PC-3 (cell line): ENCODE measurements around the gene DGKI.

Source experiments
- EZH2 ChIP-seq: fragments of 300-600 bp; sonication (generic); IDR thresholded peaks from one replicate; pipeline ENCODE4 v1.6.1; 2017; ENCODE audit warnings: antibody characterized with exemption, mild to moderate bottlenecking, low read length; ENCODE audit not compliant: unreplicated experiment
- TF ChIP-seq, protein P1 (sequence below): fragments of 300-600 bp; sonication (generic); conservative IDR thresholded peaks from 2 replicates; pipeline ENCODE4 v1.5.1; 2017; ENCODE audit warnings: antibody characterized with exemption, low read depth, mild to moderate bottlenecking, low read length

DNA sequence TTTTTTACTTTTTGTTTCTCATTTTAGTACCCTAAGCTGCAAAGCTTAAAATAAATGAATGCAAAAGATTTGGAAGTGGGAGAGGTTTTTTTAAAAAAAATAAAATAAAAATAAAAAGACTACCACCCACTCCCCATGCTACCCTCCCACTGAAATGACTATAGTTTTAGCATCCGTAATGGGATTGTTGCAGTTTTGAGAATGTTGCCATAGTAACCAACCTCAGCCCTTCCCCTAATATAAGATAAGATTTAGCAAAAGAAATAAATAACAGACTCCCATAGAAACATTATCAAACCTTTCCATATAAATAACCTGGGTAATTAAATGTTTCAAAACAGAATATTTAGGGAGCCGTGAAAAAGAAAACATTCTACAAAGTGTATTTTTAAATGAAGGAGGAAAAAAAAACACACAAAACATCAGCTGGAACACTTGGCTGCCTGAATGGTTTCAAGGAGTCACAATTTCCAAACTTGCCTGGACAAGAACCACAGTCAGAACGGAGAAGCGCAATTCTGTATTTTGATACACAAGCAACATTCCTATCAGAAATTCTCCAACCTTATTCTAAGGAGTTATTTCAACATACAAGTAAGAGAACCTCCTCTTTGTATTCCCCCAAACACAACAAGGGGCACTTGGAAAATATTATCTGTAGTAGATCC is 57.4 kb downstream of the DGKI start:
- TF ChIP-seq, protein P1, sequence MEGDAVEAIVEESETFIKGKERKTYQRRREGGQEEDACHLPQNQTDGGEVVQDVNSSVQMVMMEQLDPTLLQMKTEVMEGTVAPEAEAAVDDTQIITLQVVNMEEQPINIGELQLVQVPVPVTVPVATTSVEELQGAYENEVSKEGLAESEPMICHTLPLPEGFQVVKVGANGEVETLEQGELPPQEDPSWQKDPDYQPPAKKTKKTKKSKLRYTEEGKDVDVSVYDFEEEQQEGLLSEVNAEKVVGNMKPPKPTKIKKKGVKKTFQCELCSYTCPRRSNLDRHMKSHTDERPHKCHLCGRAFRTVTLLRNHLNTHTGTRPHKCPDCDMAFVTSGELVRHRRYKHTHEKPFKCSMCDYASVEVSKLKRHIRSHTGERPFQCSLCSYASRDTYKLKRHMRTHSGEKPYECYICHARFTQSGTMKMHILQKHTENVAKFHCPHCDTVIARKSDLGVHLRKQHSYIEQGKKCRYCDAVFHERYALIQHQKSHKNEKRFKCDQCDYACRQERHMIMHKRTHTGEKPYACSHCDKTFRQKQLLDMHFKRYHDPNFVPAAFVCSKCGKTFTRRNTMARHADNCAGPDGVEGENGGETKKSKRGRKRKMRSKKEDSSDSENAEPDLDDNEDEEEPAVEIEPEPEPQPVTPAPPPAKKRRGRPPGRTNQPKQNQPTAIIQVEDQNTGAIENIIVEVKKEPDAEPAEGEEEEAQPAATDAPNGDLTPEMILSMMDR: no peak
- no peak for TF ChIP-seq EZH2
